HL-60 (cell line): ENCODE results near the gene RAC3.

Experiments used
- POLR2AphosphoS5 ChIP-seq: IDR thresholded peaks from 2 replicates; pipeline ENCODE4 v1.6.1; 2012; ENCODE audit warnings: low read depth
- TF ChIP-seq, protein P1 (sequence below): IDR thresholded peaks from one replicate; pipeline ENCODE4 v1.5.1; 2011; ENCODE audit warnings: low read length, control low read depth, inconsistent platforms; ENCODE audit not compliant: insufficient read depth

- TF ChIP-seq, protein P1, sequence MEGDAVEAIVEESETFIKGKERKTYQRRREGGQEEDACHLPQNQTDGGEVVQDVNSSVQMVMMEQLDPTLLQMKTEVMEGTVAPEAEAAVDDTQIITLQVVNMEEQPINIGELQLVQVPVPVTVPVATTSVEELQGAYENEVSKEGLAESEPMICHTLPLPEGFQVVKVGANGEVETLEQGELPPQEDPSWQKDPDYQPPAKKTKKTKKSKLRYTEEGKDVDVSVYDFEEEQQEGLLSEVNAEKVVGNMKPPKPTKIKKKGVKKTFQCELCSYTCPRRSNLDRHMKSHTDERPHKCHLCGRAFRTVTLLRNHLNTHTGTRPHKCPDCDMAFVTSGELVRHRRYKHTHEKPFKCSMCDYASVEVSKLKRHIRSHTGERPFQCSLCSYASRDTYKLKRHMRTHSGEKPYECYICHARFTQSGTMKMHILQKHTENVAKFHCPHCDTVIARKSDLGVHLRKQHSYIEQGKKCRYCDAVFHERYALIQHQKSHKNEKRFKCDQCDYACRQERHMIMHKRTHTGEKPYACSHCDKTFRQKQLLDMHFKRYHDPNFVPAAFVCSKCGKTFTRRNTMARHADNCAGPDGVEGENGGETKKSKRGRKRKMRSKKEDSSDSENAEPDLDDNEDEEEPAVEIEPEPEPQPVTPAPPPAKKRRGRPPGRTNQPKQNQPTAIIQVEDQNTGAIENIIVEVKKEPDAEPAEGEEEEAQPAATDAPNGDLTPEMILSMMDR, result no peak
- no peak for TF ChIP-seq POLR2AphosphoS5
Observed at GRCh38 chr17:81995463-81996231, 35.8 kb upstream of the RAC3 start.
